NCI-H510A treated with DMSO at 0.1 percent for 48 hours (cell line): Measurements from ENCODE around the gene ASF1B.
"Not testable (repeated sequence)": the region's sequence is repeated elsewhere in the genome, so short reads cannot be mapped to it uniquely, and the experiment has no call there.

Experiments
- DNase-seq: peaks from one replicate; lab custom pipeline; 2025; lab: John Stamatoyannopoulos, UW

Gene ASF1B

GRCh38 chr19:14160017-14160703, 23.8 kb upstream of the ASF1B start:
- DNase-seq = no peak

GRCh38 chr19:14159059-14159458, 22.7 kb upstream of the ASF1B start:
- DNase-seq = no peak

- no peak for DNase-seq
Observed at GRCh38 chr19:14158276-14159023, 22.1 kb upstream of the ASF1B start.

GRCh38 chr19:14156971-14157717, 20.8 kb upstream of the ASF1B start:
- no peak for DNase-seq

GRCh38 chr19:14156122-14156521, 19.7 kb upstream of the ASF1B start:
- no peak for DNase-seq

GRCh38 chr19:14155371-14155770, 19.0 kb upstream of the ASF1B start:
- no peak for DNase-seq

- DNase-seq = no peak
Observed at GRCh38 chr19:14152713-14153112, 16.3 kb upstream of the ASF1B start.

GRCh38 chr19:14150770-14151661, 14.6 kb upstream of the ASF1B start:
- DNase-seq = no peak

- DNase-seq = no peak
Observed at GRCh38 chr19:14150041-14150769, 13.8 kb upstream of the ASF1B start.

GRCh38 chr19:14149509-14149994, 13.2 kb upstream of the ASF1B start:
- DNase-seq = no peak

- no peak for DNase-seq
Observed at GRCh38 chr19:14148751-14149410, 12.5 kb upstream of the ASF1B start.

GRCh38 chr19:14147797-14148605, 11.6 kb upstream of the ASF1B start:
- DNase-seq = no peak

GRCh38 chr19:14146789-14147216, 10.4 kb upstream of the ASF1B start:
- no peak for DNase-seq

- not testable (repeated sequence) for DNase-seq
Observed at GRCh38 chr19:14146169-14146568, 9.8 kb upstream of the ASF1B start.

- DNase-seq = no peak
Observed at GRCh38 chr19:14145381-14145780, 9.0 kb upstream of the ASF1B start.

GRCh38 chr19:14142262-14143190, 6.1 kb upstream of the ASF1B start:
- no peak for DNase-seq

GRCh38 chr19:14141041-14141440, 4.7 kb upstream of the ASF1B start:
- no peak for DNase-seq

GRCh38 chr19:14139944-14140343, 3.6 kb upstream of the ASF1B start:
- DNase-seq = no peak
